Right atrium auricular region (tissue), 2 donors: ENCODE results near the gene MARVELD3. TPM values are rescaled to one million over a fixed set of nuclear protein-coding genes. Genes with fewer than 3 reads are reported as not detected.
"Not testable (repeated sequence)": the region's sequence is repeated elsewhere in the genome, so short reads cannot be mapped to it uniquely, and the experiment has no call there.

Source experiments
- DNase-seq: peaks from one replicate; pipeline ENCODE4 v3.0.0-alpha.2; 2019; ENCODE audit warnings: low spot score
- H3K27ac ChIP-seq, 2 donors: fragments of 200-600 bp; sonication (generic); 1 replicate in 1 of 2; 2 replicates in 1 of 2; pipeline ENCODE4 v1.5.1; 2016 to 2019
- H3K27me3 ChIP-seq, 2 donors: fragments of 200-600 bp; sonication (generic); one replicate each; pipeline versions ENCODE4 v1.5.1 to v1.6.0; 2017 to 2019
- H3K36me3 ChIP-seq: fragments of 200-600 bp; sonication (generic); one replicate; pipeline ENCODE4 v1.5.1; 2016
- H3K4me1 ChIP-seq, 2 donors: fragments of 200-600 bp; sonication (generic); one replicate each; pipeline versions ENCODE4 v1.5.1 to v1.6.0; 2017 to 2019
- H3K4me3 ChIP-seq, 2 donors: fragments of 200-600 bp; sonication (generic); 1 replicate in 1 of 2; 2 replicates in 1 of 2; pipeline ENCODE4 v1.5.1; 2017 to 2019; ENCODE audit warnings: mild to moderate bottlenecking in 1 of 2, moderate library complexity in 1 of 2
- H3K9me3 ChIP-seq, 2 donors: fragments of 200-600 bp; sonication (generic); one replicate each; pipeline ENCODE4 v1.5.1; 2019
- total RNA-seq, 2 donors: library from RNA; depleted of rRNA; stranded (reverse); fragments of >200 nt; gene quantifications; one replicate each; pipeline ENCODE4 v1.1.0, GENCODE V29; 2016
- TF ChIP-seq, protein P1 (sequence below), 2 donors: fragments of 200-600 bp; sonication (generic); IDR thresholded peaks; one replicate each; pipeline ENCODE4 v1.5.1; 2019; ENCODE audit warnings: antibody characterized with exemption in 2 of 2

MARVELD3 gene
- total RNA-seq, 2 donors from 2014 or later = not detected

DNA sequence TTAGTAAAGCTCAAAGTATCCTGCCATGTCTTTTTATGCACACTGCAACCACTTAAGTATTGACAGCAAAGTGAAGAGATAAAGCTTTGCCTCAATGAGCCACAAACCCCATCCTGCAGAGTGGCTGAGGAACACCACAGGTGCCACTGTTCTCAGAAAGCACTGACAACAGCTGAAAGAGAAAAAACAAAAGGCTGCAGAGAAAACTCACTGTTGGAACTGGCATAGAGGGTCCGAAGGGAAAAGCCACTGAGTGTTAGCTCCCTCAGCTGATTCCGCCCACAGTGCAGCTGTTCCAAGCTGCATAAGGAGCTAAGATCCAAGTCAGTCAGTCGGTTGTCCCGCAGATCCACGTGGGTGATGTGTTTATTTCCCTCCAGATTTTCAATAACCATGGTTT is 50.3 kb downstream of the MARVELD3 start:
- H3K27ac ChIP-seq = no peak overlapping the region
- H3K9me3 ChIP-seq = no peaks in the 10 kb centered on the region
- H3K4me1 ChIP-seq = no peaks in the 10 kb centered on the region
- TF ChIP-seq, protein P1, sequence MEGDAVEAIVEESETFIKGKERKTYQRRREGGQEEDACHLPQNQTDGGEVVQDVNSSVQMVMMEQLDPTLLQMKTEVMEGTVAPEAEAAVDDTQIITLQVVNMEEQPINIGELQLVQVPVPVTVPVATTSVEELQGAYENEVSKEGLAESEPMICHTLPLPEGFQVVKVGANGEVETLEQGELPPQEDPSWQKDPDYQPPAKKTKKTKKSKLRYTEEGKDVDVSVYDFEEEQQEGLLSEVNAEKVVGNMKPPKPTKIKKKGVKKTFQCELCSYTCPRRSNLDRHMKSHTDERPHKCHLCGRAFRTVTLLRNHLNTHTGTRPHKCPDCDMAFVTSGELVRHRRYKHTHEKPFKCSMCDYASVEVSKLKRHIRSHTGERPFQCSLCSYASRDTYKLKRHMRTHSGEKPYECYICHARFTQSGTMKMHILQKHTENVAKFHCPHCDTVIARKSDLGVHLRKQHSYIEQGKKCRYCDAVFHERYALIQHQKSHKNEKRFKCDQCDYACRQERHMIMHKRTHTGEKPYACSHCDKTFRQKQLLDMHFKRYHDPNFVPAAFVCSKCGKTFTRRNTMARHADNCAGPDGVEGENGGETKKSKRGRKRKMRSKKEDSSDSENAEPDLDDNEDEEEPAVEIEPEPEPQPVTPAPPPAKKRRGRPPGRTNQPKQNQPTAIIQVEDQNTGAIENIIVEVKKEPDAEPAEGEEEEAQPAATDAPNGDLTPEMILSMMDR (IDR thresholded peaks at IDR 0.05) = no peak
- DNase-seq = no peak
- H3K27me3 ChIP-seq = no peaks in the 10 kb centered on the region
- no peak overlapping the region for H3K4me3 ChIP-seq
- peaks cover 71% of the 10 kb centered on the region for H3K36me3 ChIP-seq

DNA sequence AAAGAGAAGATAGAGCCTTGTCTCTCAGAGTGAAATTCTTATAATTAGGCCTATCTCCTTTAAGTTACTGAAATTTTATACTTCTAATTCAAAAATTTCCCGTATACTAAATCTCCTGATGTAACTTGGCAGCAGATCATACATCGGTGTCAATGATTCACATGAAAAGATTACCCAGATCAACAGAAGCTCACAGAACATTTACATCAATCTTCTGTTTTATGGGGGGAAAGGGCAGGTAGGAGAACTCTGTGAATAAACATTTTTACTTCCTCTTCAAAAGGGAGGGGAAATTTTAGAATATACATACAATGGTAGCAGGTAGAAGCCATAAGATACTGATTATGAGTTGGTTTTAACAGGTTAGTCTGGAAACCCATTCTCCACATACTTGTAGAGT is 55.4 kb downstream of the MARVELD3 start:
- no peaks in the 10 kb centered on the region for H3K9me3 ChIP-seq
- no peak for DNase-seq
- H3K27ac ChIP-seq = no peak overlapping the region
- H3K4me1 ChIP-seq = no peaks in the 10 kb centered on the region
- no peaks in the 10 kb centered on the region for H3K27me3 ChIP-seq
- TF ChIP-seq, protein P1 (IDR thresholded peaks at IDR 0.05) = no peak
- H3K36me3 ChIP-seq = peaks cover 62% of the 10 kb centered on the region
- H3K4me3 ChIP-seq = no peak overlapping the region

DNA sequence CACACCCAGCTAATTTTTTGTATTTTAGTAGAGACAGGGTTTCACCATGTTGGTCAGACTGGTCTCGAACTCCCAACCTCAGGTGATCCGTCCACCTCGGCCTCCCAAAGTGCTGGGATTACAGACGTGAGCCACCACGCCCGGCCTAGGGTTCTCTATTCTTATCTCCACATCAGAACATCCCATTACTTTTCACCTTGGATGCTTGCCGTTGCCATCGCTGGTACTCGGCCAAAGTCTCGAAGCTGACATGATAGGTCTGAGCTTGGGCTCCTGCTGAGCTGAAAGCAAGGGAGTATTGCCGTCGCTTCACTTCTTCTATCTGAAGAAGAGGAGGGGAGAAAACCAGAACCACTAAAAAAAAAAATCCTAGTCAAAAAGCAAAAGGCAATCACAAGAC is 58.3 kb downstream of the MARVELD3 start:
- H3K9me3 ChIP-seq, H3K27ac ChIP-seq, H3K4me3 ChIP-seq, H3K4me1 ChIP-seq, DNase-seq, H3K27me3 ChIP-seq: not testable (repeated sequence)
- peaks cover 52% of the 10 kb centered on the region for H3K36me3 ChIP-seq

Other genes starting within 250 kb of the MARVELD3 start
- not detected for gene TLE7, start 184.1 kb upstream of the MARVELD3 start, total RNA-seq
- 1 to 10 TPM; 2.8 to 4.8 TPM for gene ZNF23, start 163.9 kb upstream of the MARVELD3 start, total RNA-seq
- 1 to 10 TPM in 1 of 2 donors, under 1 TPM in 1; 0.82 to 2.5 TPM for gene ZNF19, start 136.9 kb upstream of the MARVELD3 start, total RNA-seq
- under 1 TPM in 1 of 2 donors, not detected in 1; 0.67 TPM for gene CHST4, start 99.8 kb upstream of the MARVELD3 start, total RNA-seq
- gene TAT, start 49.1 kb upstream of the MARVELD3 start, total RNA-seq = not detected
- 10 to 100 TPM in 1 of 2 donors, 1 to 10 TPM in 1; 3.5 to 10.8 TPM for gene PHLPP2, start 98.5 kb downstream of the MARVELD3 start, total RNA-seq
- gene AP1G1, start 182.7 kb downstream of the MARVELD3 start, total RNA-seq = 10 to 100 TPM; 38.6 to 44.6 TPM
- 10 to 100 TPM; 13.6 to 23.7 TPM for gene ATXN1L, start 219.8 kb downstream of the MARVELD3 start, total RNA-seq